ENCODE measurements around the gene PHLDA1. TPM values are rescaled to one million over a fixed set of nuclear protein-coding genes. Genes with fewer than 3 reads are reported as not detected.

PHLDA1 gene
- total RNA-seq, 1 donor from 2014 or later = 16.2 TPM

- no peaks in the 10 kb centered on the region for H3K9me3 ChIP-seq
- H3K36me3 ChIP-seq = no peaks in the 10 kb centered on the region
- TF ChIP-seq, protein P1, sequence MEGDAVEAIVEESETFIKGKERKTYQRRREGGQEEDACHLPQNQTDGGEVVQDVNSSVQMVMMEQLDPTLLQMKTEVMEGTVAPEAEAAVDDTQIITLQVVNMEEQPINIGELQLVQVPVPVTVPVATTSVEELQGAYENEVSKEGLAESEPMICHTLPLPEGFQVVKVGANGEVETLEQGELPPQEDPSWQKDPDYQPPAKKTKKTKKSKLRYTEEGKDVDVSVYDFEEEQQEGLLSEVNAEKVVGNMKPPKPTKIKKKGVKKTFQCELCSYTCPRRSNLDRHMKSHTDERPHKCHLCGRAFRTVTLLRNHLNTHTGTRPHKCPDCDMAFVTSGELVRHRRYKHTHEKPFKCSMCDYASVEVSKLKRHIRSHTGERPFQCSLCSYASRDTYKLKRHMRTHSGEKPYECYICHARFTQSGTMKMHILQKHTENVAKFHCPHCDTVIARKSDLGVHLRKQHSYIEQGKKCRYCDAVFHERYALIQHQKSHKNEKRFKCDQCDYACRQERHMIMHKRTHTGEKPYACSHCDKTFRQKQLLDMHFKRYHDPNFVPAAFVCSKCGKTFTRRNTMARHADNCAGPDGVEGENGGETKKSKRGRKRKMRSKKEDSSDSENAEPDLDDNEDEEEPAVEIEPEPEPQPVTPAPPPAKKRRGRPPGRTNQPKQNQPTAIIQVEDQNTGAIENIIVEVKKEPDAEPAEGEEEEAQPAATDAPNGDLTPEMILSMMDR (IDR thresholded peaks at IDR 0.05) = no peak
- H3K4me3 ChIP-seq = no peak overlapping the region
- H3K27me3 ChIP-seq = no peaks in the 10 kb centered on the region
- no peak overlapping the region for H3K27ac ChIP-seq
- no peaks in the 10 kb centered on the region for H3K4me1 ChIP-seq
- DNase-seq (no peak), ATAC-seq (no peak)
- intact Hi-C loops (cut with DNase I) = no loop called here
These were observed 25.3 kb downstream of the PHLDA1 start for GRCh38 chr12:76006028-76006925.

- DNase-seq = no peak
- Histone ChIP-seq H3K9me3 (no peaks in the 10 kb centered on the region), H3K4me3 (no peak overlapping the region), H3K36me3 (no peaks in the 10 kb centered on the region), H3K27ac (no peak overlapping the region), H3K4me1 (no peaks in the 10 kb centered on the region), H3K27me3 (no peaks in the 10 kb centered on the region)
- intact Hi-C loops (cut with DNase I) = no loop called here
- TF ChIP-seq, protein P1 (IDR thresholded peaks at IDR 0.05) = no peak
- no peak for ATAC-seq
These were observed 28.3 kb downstream of the PHLDA1 start for GRCh38 chr12:76003355-76003638.

DNA sequence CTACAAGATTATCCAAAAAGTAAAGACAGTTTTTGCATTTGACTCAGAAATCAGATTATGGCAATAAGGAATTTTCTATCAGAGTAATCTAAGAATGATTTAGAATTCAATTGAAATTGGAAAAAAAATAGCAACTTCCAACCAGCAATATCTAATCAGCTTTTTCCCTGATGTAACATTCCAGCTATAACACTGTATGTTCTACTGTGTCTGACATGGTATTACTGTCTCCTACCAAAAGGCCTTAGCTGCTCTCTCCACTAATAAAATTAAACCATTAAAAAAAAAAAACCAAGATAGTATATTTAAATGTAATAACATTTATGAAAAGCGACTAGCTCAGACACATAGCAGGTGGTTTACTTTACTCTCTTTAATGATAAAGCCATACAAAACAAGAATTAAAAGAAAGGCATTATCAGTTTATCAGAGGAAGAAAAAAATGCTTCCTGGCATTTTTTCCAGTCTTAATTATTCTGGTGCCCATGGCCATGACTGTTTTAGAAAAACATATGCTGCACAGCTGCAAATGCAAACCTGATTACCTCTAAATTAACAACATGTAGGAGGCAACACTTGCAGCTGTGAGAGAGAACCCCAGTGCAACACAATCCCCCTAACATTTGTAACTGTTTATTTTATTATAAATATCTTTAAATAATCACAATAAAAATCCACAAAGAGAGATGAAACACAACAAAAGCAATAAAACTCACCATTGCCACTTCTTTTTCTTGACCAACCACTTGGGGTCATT lies 28.8 kb downstream of the PHLDA1 start:
- DNase-seq (no peak), ATAC-seq (no peak)
- no peaks in the 10 kb centered on the region for H3K36me3 ChIP-seq
- H3K27me3 ChIP-seq = no peaks in the 10 kb centered on the region
- H3K27ac ChIP-seq = no peak overlapping the region
- H3K4me1 ChIP-seq = peaks cover 2% of the 10 kb centered on the region
- no peaks in the 10 kb centered on the region for H3K9me3 ChIP-seq
- H3K4me3 ChIP-seq = no peak overlapping the region
- TF ChIP-seq, protein P1 (IDR thresholded peaks at IDR 0.05) = no peak
- intact Hi-C loops (cut with DNase I) = no loop called here

DNA sequence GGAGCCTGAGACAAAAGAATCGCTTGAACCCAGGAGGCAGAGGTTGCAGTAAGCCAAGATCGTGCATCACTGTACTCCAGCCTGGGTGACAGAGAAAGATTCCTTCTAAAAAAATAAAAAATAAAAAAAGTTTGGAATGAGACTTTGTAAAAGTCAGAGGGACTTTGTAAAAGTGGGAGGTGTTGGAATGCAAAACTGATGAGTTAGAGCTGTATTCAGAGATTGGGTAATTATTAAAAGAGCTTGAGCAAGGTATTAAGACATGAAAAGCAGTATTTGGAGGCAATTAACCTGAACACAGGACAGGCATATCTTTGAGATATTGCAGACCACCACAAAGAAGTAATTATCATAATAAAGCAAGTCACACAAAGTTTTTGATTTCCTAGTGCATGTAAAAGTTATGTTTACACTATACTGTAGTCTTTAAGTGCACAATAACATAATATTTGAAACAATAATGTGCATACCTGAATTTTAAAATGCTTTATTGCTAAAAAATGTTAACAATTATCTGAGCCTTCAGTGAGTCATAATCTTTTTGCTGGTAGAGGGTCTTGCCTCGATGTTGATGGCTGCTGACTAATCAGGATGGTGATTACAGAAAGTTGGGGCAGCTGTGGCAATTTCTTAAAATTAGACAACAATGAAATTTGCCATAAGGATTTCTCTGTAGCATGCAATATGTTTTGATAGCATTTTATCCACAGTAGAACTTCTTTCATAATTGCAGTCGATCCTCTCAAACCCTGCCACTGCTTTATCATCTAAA lies 33.1 kb downstream of the PHLDA1 start:
- Histone ChIP-seq H3K27ac (no peak overlapping the region), H3K36me3 (no peaks in the 10 kb centered on the region), H3K4me1 (peaks cover 6% of the 10 kb centered on the region), H3K4me3 (no peak overlapping the region), H3K27me3 (no peaks in the 10 kb centered on the region), H3K9me3 (no peaks in the 10 kb centered on the region)
- TF ChIP-seq, protein P1 (IDR thresholded peaks at IDR 0.05) = no peak
- intact Hi-C loops (cut with DNase I) = no loop called here
- no peak for DNase-seq
- no peak for ATAC-seq

GRCh38 chr12:75997658-75998057 lies 33.9 kb downstream of the PHLDA1 start:
- H3K36me3 ChIP-seq = no peaks in the 10 kb centered on the region
- H3K27me3 ChIP-seq = no peaks in the 10 kb centered on the region
- peaks cover 6% of the 10 kb centered on the region for H3K4me1 ChIP-seq
- no peaks in the 10 kb centered on the region for H3K9me3 ChIP-seq
- DNase-seq (no peak), ATAC-seq (no peak)
- no peak overlapping the region for H3K27ac ChIP-seq
- intact Hi-C loops (cut with DNase I) = no loop called here
- H3K4me3 ChIP-seq = no peak overlapping the region
- TF ChIP-seq, protein P1 (IDR thresholded peaks at IDR 0.05) = no peak
